Measurements from ENCODE around the gene VPS35L. TPM values are rescaled to one million over a fixed set of nuclear protein-coding genes. Genes with fewer than 3 reads are reported as not detected.

Gene VPS35L
- total RNA-seq, 1 experiment from 2014 or later = 11.7 TPM

DNA sequence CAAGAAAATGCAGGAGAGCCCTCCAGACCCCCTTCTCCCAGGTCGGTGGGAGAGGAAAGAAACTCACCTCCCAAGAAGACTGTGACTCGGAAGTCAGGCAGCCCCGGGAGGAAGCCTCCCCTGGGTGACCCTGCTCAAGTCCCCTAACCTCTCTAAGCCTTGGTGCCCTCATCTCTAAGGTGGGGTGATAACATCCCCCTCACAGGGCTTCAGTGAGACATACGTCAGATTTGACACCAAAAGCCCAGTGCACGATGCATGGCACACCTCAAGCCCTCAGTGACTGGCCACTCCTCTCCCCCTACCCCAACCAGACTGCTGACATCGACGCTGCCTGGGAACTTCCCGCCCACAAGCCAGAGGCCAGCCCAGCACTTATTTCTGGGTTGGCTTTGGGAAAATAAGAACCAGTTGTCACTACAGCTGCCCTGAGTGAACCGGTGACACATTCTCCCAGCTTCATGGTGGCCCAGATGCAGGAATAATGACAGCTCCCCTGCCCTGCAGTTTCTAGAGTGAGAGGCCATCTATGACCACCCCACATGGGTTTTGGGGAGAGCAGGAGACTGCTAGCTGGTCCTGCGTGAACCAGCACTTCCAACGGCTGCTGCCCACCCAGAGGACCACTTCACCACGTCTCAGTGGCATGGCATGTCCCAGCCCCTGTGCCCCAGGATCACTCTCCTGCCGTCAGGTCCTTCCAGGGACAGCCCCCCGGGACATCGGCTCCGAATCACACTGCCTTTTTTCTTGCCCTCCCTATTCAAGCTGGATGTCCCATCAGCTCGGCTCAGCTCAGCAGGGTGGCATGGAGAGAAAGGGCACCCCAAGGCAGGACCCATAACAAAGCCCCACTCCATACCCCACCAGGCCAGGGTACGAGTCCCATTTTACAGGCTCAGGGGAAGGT, 153.0 kb downstream of the VPS35L start:
- Histone ChIP-seq H3K79me2 (ENCODE audit: low read depth) (peaks cover 22% of the 10 kb centered on the region), H3K9me3 (ENCODE audit: insufficient read depth, low read depth) (no peaks in the 10 kb centered on the region), H3K4me1 (replicated peaks; ENCODE audit: insufficient read depth) (no peaks in the 10 kb centered on the region), H3K9me2 (ENCODE audit: insufficient read depth) (no peaks in the 10 kb centered on the region), H3F3A (ENCODE audit: insufficient read depth, low read depth) (0 out of 2 replicates have a peak, but pooled peaks cover 4% of the 10 kb centered on the region), H3K4me2 (no peak overlapping the region), H3K36me3 (ENCODE audit: low read depth) (peaks cover 34% of the 10 kb centered on the region), H4K20me1 (ENCODE audit: insufficient read depth) (peaks cover 17% of the 10 kb centered on the region; the same call in 1 of the 2 replicates), H3K27me3 (ENCODE audit: insufficient read depth, low read depth) (no peaks in the 10 kb centered on the region), H2AFZ (no peak overlapping the region), H3K4me3 (no peak overlapping the region), H3K27ac (no peak overlapping the region)
- TF ChIP-seq, protein P1, sequence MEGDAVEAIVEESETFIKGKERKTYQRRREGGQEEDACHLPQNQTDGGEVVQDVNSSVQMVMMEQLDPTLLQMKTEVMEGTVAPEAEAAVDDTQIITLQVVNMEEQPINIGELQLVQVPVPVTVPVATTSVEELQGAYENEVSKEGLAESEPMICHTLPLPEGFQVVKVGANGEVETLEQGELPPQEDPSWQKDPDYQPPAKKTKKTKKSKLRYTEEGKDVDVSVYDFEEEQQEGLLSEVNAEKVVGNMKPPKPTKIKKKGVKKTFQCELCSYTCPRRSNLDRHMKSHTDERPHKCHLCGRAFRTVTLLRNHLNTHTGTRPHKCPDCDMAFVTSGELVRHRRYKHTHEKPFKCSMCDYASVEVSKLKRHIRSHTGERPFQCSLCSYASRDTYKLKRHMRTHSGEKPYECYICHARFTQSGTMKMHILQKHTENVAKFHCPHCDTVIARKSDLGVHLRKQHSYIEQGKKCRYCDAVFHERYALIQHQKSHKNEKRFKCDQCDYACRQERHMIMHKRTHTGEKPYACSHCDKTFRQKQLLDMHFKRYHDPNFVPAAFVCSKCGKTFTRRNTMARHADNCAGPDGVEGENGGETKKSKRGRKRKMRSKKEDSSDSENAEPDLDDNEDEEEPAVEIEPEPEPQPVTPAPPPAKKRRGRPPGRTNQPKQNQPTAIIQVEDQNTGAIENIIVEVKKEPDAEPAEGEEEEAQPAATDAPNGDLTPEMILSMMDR (conservative IDR thresholded peaks at IDR 0.05) = no peak
- TF ChIP-seq EZH2 (IDR thresholded peaks at IDR 0.05; ENCODE audit: low read depth) = no peak
- no TSS peak for BruUV-seq (replicated peaks)
- ChIA-PET POLR2A (ENCODE audit: unreplicated experiment) (no interaction called here), CTCF (no interaction called here)
- intact Hi-C loops (cut with micrococcal nuclease; ENCODE audit: unreplicated experiment) = no loop called here
- no peak for DNase-seq

DNA sequence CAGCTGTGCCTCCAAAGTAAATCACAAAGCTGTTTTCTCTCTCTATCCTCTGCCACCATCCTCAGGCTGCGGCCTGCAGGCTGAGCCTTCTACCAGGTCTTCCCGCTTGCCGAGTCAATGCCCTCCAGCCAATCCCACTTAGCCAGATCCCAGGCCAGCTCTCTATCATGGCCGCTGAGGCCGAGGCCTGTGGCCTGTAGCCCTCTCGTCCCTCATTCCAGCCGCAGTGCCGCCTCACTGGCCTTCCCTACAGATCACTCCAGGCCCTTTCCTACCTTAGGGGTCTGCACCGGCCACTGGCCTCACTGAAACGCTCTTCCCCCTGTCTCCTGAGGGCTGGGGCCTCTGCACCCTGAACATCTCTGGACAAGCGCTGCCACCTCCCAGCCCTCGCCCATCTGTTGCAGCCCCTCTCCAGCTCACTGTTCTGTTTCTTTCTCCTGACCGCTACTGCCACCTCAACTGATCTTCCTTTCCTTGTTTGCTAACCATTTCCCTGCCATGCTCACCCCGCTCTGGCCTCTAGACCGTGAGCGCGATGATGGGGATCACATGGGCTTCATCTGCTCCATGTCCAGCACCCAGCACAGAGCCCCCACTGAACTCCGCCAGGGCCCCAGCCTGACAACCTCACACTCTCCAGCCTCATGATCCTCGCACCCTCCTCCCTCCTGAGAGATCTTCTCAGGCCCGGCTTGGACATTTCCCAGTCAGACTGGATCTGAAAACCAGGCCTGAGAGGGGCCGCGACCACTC, 154.1 kb downstream of the VPS35L start:
- H3K4me1 ChIP-seq (replicated peaks; ENCODE audit: insufficient read depth) = no peaks in the 10 kb centered on the region
- H3K36me3 ChIP-seq (ENCODE audit: low read depth) = peaks cover 34% of the 10 kb centered on the region
- ChIA-PET CTCF (no interaction called here), POLR2A (ENCODE audit: unreplicated experiment) (interaction anchor here (0.6 kb wide), 1 partner anchor 99 kb away, joined by 4 read pairs; no protein-coding TSS in a partner anchor)
- no peak overlapping the region for H3K4me2 ChIP-seq
- H3K79me2 ChIP-seq (ENCODE audit: low read depth) = peaks cover 32% of the 10 kb centered on the region
- no peak overlapping the region for H3K4me3 ChIP-seq
- no peaks in the 10 kb centered on the region for H3K9me2 ChIP-seq (ENCODE audit: insufficient read depth)
- H3K27me3 ChIP-seq (ENCODE audit: insufficient read depth, low read depth) = no peaks in the 10 kb centered on the region
- intact Hi-C loops (cut with micrococcal nuclease; ENCODE audit: unreplicated experiment) = loop anchor here (10.0 kb wide), 1 partner anchor 105 kb away; no protein-coding TSS in a partner anchor
- H3K27ac ChIP-seq = no peak overlapping the region
- BruUV-seq (replicated peaks) = no TSS peak
- no peak for TF ChIP-seq EZH2 (IDR thresholded peaks at IDR 0.05; ENCODE audit: low read depth)
- TF ChIP-seq, protein P1 (conservative IDR thresholded peaks at IDR 0.05) = no peak
- H3K9me3 ChIP-seq (ENCODE audit: insufficient read depth, low read depth) = no peaks in the 10 kb centered on the region
- DNase-seq = no peak
- H2AFZ ChIP-seq = no peak overlapping the region
- peaks cover 17% of the 10 kb centered on the region for H4K20me1 ChIP-seq (ENCODE audit: insufficient read depth)
- H3F3A ChIP-seq (ENCODE audit: insufficient read depth, low read depth) = 0 out of 2 replicates have a peak, but pooled peaks cover 4% of the 10 kb centered on the region

DNA sequence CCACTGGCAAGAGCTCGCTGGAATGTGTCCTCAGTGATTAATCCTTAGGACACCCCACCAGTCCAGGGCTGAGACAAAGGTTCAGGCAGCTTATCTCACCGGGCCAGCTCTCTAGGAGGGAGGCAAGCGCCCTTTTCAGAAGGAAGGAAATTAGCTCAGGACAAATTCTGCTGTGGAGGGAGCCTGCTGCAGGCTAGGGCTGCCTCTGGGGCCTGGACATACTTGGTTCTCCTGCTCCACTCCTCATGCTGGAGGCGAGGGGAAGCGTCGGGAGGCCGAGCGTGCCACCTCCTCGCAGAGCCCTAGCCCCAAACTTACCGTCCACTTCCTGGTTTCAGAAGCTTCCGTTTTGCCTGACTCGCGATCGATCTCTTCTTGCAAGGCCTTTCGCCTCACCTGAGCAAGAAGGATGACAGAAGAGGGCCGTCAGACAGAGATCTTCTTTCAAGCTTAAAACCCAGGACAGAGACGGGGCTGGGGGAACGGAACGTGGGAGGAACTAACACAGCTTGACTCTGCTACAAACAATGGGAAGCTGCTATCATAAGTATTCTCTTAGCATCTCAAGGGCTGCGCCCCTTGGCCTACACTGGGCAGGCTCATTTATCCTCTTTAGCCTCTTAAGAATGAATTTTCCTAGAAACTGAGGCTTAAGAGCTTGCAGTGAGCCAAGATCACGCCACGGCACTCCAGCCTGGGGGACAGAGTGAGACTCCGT, 154.8 kb downstream of the VPS35L start:
- POLR2A ChIA-PET (ENCODE audit: unreplicated experiment) = interaction anchor here (0.6 kb wide), 1 partner anchor 100 kb away, joined by 4 read pairs; no protein-coding TSS in a partner anchor
- BruUV-seq (replicated peaks) = no TSS peak
- TF ChIP-seq, protein P1 (conservative IDR thresholded peaks at IDR 0.05) = no peak
- no peak for TF ChIP-seq EZH2 (IDR thresholded peaks at IDR 0.05; ENCODE audit: low read depth)
- H3F3A ChIP-seq (ENCODE audit: insufficient read depth, low read depth) = 0 out of 2 replicates have a peak, but pooled peaks cover 4% of the 10 kb centered on the region
- intact Hi-C loops (cut with micrococcal nuclease; ENCODE audit: unreplicated experiment) = loop anchor here (10.0 kb wide), 1 partner anchor 104 kb away; no protein-coding TSS in a partner anchor
- H3K9me2 ChIP-seq (ENCODE audit: insufficient read depth) = no peaks in the 10 kb centered on the region
- peaks cover 29% of the 10 kb centered on the region for H3K36me3 ChIP-seq (ENCODE audit: low read depth)
- H3K4me2 ChIP-seq = no peak overlapping the region
- H3K27ac ChIP-seq = no peak overlapping the region
- H3K9me3 ChIP-seq (ENCODE audit: insufficient read depth, low read depth) = no peaks in the 10 kb centered on the region
- H4K20me1 ChIP-seq (ENCODE audit: insufficient read depth) = peaks cover 17% of the 10 kb centered on the region
- H3K27me3 ChIP-seq (ENCODE audit: insufficient read depth, low read depth) = no peaks in the 10 kb centered on the region
- H3K79me2 ChIP-seq (ENCODE audit: low read depth) = peaks cover 40% of the 10 kb centered on the region
- CTCF ChIA-PET = no interaction called here
- no peaks in the 10 kb centered on the region for H3K4me1 ChIP-seq (replicated peaks; ENCODE audit: insufficient read depth)
- no peak overlapping the region for H3K4me3 ChIP-seq
- no peak for DNase-seq
- H2AFZ ChIP-seq = no peak overlapping the region
